Smooth muscle cell (in vitro differentiated cells): Measurements from ENCODE around the gene NOS1AP. TPM values are rescaled to one million over a fixed set of nuclear protein-coding genes. Genes with fewer than 3 reads are reported as not detected.

Source experiments
- DNase-seq: peaks from one replicate; lab custom pipeline; 2025; ENCODE audit not compliant: unreplicated experiment; lab: John Stamatoyannopoulos, UW
- H2AFZ ChIP-seq: fragments of 200-600 bp; sonication (generic); 2 replicates; pipeline ENCODE4 v1.6.0; 2016; ENCODE audit warnings: antibody characterized with exemption, low read depth, mild to moderate bottlenecking
- H3F3A ChIP-seq: fragments of 200-600 bp; sonication (generic); 2 replicates; pipeline ENCODE4 v1.6.0; 2017; ENCODE audit warnings: antibody characterized with exemption, low read depth
- H3K27ac ChIP-seq: fragments of 200-600 bp; sonication (generic); 2 replicates; pipeline ENCODE4 v1.5.1; 2016; ENCODE audit warnings: low read depth, mild to moderate bottlenecking
- H3K27me3 ChIP-seq: fragments of 200-600 bp; sonication (generic); 2 replicates; pipeline ENCODE4 v1.6.1; 2016; ENCODE audit warnings: low read depth, mild to moderate bottlenecking
- H3K36me3 ChIP-seq: fragments of 200-600 bp; sonication (generic); 2 replicates; pipeline ENCODE4 v1.5.1; 2016; ENCODE audit warnings: low read depth
- H3K4me1 ChIP-seq: fragments of 200-600 bp; sonication (generic); 2 replicates; pipeline ENCODE4 v1.5.1; 2016; ENCODE audit warnings: low read depth
- H3K4me2 ChIP-seq: fragments of 200-600 bp; sonication (generic); 2 replicates; pipeline ENCODE4 v1.6.0; 2016; ENCODE audit warnings: mild to moderate bottlenecking
- H3K4me3 ChIP-seq: fragments of 200-600 bp; sonication (generic); 2 replicates; pipeline ENCODE4 v1.5.1; 2016; ENCODE audit warnings: mild to moderate bottlenecking
- H3K79me2 ChIP-seq: fragments of 200-600 bp; sonication (generic); 2 replicates; pipeline ENCODE4 v1.6.0; 2016; ENCODE audit warnings: low read depth, mild to moderate bottlenecking
- H3K9ac ChIP-seq: fragments of 200-600 bp; sonication (generic); 2 replicates; pipeline ENCODE4 v1.6.0; 2016; ENCODE audit warnings: low read depth
- H3K9me3 ChIP-seq: fragments of 200-600 bp; sonication (generic); replicated peaks from 2 replicates; pipeline ENCODE4 v1.5.1; 2016; ENCODE audit warnings: low read depth
- H4K20me1 ChIP-seq: fragments of 200-600 bp; sonication (generic); 2 replicates; pipeline ENCODE4 v1.6.0; 2016; ENCODE audit warnings: low read depth
- CTCF ChIP-seq: fragments of 200-600 bp; sonication (generic); IDR thresholded peaks from 2 replicates; pipeline ENCODE4 v1.5.1; 2017; ENCODE audit warnings: borderline replicate concordance, mild to moderate bottlenecking, antibody characterized with exemption; ENCODE audit not compliant: insufficient read depth, poor library complexity, severe bottlenecking
- WGBS: methylation state at CpG from one replicate; pipeline ENCODE4 v1.1.7; 2016; ENCODE audit warnings: low lambda C conversion rate; 5-methylcytosine and 5-hydroxymethylcytosine counted together
- polyA plus RNA-seq: library from polyadenylated mRNA; unstranded; fragments of >200 nt; fragmentation: Nextera tagmentation; extraction: Ambion mirVana; gene quantifications from 2 replicates; pipeline ENCODE4 v1.2.1, GENCODE V29; 2016
- total RNA-seq: library from RNA; depleted of rRNA; stranded (reverse); fragments of >200 nt; gene quantifications from 2 replicates; pipeline ENCODE4 v1.2.3, GENCODE V29; 2014

The NOS1AP gene
- total and polyA plus RNA-seq, 2 experiments from 2014 or later = 0.54 to 0.80 TPM

- H3K4me1 ChIP-seq = peaks cover 17% of the 10 kb centered on the region
- no peak overlapping the region for H2AFZ ChIP-seq
- H3K9ac ChIP-seq = no peak overlapping the region
- WGBS = 89% methylated on average over 3 of the region's 3 CpGs
- DNase-seq = no peak
- no peak overlapping the region for H3K4me2 ChIP-seq
- H3K27me3 ChIP-seq = peaks cover 35% of the 10 kb centered on the region
- no peaks in the 10 kb centered on the region for H3K36me3 ChIP-seq
- H3K27ac ChIP-seq = no peak overlapping the region
- H3F3A ChIP-seq = no peaks in the 10 kb centered on the region
- no peak for TF ChIP-seq CTCF
- no peaks in the 10 kb centered on the region for H3K79me2 ChIP-seq
- no peaks in the 10 kb centered on the region for H3K9me3 ChIP-seq
- H4K20me1 ChIP-seq = no peaks in the 10 kb centered on the region
- no peak overlapping the region for H3K4me3 ChIP-seq
Observed at GRCh38 chr1:162072740-162073139, 3.2 kb downstream of the NOS1AP start.

DNA sequence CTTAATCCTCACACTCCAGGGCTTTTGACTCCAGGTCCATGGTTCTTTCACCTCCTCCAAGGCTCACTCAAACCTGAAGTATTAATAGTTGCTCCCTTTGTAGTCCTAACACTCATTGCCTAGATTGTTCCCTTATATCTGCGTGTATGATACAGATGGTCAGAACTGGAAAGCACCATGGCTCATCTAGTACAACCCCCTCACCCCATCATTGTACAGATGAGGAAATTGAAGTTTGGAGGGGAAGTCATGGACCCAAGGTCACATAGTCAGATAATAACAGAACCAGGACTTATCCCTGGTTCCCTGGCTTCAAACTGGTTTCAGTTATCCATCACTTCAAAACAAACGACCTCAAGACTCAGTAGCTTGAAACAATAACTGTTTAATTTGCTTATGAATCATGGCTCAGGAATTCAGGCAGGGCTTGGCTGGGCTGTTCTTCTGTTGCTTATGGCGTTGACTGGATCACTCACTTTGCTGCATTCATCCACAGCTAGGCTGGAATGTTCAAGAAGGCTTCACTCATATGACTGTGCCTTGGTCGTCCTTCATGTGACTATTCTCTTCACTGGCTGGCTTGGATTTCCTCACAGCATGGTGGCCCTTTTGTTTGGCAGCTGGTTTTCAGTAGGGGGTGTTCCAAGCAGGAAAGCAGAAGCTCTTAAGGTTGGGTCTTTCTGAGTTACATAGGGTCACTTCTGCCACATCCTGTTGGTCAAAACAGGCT, 5.0 kb downstream of the NOS1AP start:
- Histone ChIP-seq H4K20me1 (no peaks in the 10 kb centered on the region), H3K79me2 (no peaks in the 10 kb centered on the region), H3K36me3 (no peaks in the 10 kb centered on the region), H3K4me3 (no peak overlapping the region), H3K4me2 (no peak overlapping the region), H3K27me3 (peaks cover 23% of the 10 kb centered on the region), H2AFZ (no peak overlapping the region), H3F3A (no peaks in the 10 kb centered on the region), H3K4me1 (peaks cover 15% of the 10 kb centered on the region), H3K9me3 (no peaks in the 10 kb centered on the region), H3K27ac (no peak overlapping the region), H3K9ac (no peak overlapping the region)
- WGBS = 85% methylated on average over 4 of the region's 4 CpGs
- no peak for DNase-seq
- TF ChIP-seq CTCF = no peak

DNA sequence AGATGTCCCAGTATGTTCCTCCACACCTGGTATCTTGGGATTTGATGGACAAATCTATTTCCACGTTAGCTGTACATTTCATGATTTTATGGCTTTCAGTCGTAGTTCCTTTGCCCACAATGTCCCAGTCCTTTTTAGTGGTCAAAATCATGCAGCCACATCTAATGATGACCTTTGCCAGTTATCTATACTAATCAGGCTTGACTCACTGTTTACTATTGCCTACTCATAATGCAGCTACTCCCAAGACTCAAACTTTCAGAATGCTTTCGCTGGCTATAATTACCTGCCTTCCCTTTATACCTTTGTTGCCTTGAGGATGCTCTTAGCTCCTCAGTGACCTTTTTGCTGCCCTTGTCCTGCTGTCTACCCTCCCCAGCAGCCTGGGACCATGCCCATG, 6.4 kb downstream of the NOS1AP start:
- Histone ChIP-seq H3K27ac (no peak overlapping the region), H3K4me2 (no peak overlapping the region), H3K4me1 (peaks cover 22% of the 10 kb centered on the region), H3K36me3 (no peaks in the 10 kb centered on the region), H4K20me1 (no peaks in the 10 kb centered on the region), H3F3A (no peaks in the 10 kb centered on the region), H3K27me3 (peaks cover 13% of the 10 kb centered on the region), H3K4me3 (no peak overlapping the region), H3K9ac (no peak overlapping the region), H2AFZ (no peak overlapping the region), H3K79me2 (no peaks in the 10 kb centered on the region), H3K9me3 (no peaks in the 10 kb centered on the region)
- DNase-seq = no peak
- 52% methylated on average over 3 of the region's 3 CpGs for WGBS
- no peak for TF ChIP-seq CTCF
